K562 (cell line): ENCODE measurements around the gene BICDL1. TPM values are rescaled to one million over a fixed set of nuclear protein-coding genes. Genes with fewer than 3 reads are reported as not detected.

Experiments used
- AFF4 ChIP-seq: sonication (generic); formaldehyde crosslinking; IDR thresholded peaks from 2 replicates; pipeline ENCODE4 v1.8.0; 2023; ENCODE audit warnings: mild to moderate bottlenecking, missing genetic modification reagents
- CHD1 ChIP-seq: fragments of 200-600 bp; sonication (generic); IDR thresholded peaks from one replicate; pipeline ENCODE4 v1.6.1; 2012; ENCODE audit warnings: mild to moderate bottlenecking, moderate library complexity, low read length, inconsistent platforms
- HSF4 ChIP-seq: fragments of 250-450 bp; sonication (Bioruptor Pico); IDR thresholded peaks from 2 replicates; pipeline ENCODE4 v2.1.2; 2022; ENCODE audit warnings: mild to moderate bottlenecking, moderate library complexity, borderline replicate concordance
- MGA ChIP-seq: fragments of 450-650 bp; IDR thresholded peaks from 2 replicates; pipeline ENCODE4 v1.6.1; 2016; ENCODE audit warnings: mild to moderate bottlenecking, moderate library complexity
- PRPF4 ChIP-seq: fragments of 200-400 bp; formaldehyde crosslinking; IDR thresholded peaks from one replicate; pipeline ENCODE4 v1.6.1; 2017; ENCODE audit warnings: low read length, low read depth, mild to moderate bottlenecking; ENCODE audit not compliant: insufficient read depth, poor library complexity, severe bottlenecking
- RB1 ChIP-seq: fragments of 450-650 bp; IDR thresholded peaks from 2 replicates; pipeline ENCODE4 v1.6.1; 2017; ENCODE audit warnings: low read depth, mild to moderate bottlenecking
- TBP ChIP-seq: optimal IDR thresholded peaks from 2 replicates; pipeline ENCODE3; 2011; ENCODE audit warnings: low read depth, low read length, improper control_type of control experiment
- ZBTB43 ChIP-seq: sonication (generic); formaldehyde crosslinking; IDR thresholded peaks from 2 replicates; pipeline ENCODE4 v1.8.0; 2023; ENCODE audit warnings: mild to moderate bottlenecking, missing genetic modification reagents
- ZNF76 ChIP-seq: fragments of 250-450 bp; sonication (Bioruptor Pico); IDR thresholded peaks from 2 replicates; pipeline ENCODE4 v1.4.0; 2020; ENCODE audit warnings: mild to moderate bottlenecking, moderate library complexity, borderline replicate concordance
- polyA plus RNA-seq, 8 experiments: library from polyadenylated mRNA; depleted of rRNA in 4 of 8; stranded (reverse) in 5 of 8; unstranded in 3 of 8; fragments of >200 nt; fragmentation: Nextera tagmentation in 2 of 8; fragmentation: Illumina TruSeq in 1 of 8; extraction: Ambion mirVana in 2 of 8; extraction: Trizol in 1 of 8; gene quantifications; 2 replicates each; pipeline versions ENCODE4 v1.2.1 to v1.2.3, GENCODE V29; 2011 to 2014; ENCODE audit warnings: inconsistent platforms in 1 of 8, missing spikeins in 1 of 8
- total RNA-seq, 7 experiments: library from RNA; depleted of rRNA in 6 of 7; stranded (reverse); fragments of >200 nt in 6 of 7; fragmentation: Illumina TruSeq in 2 of 7; extraction: Trizol in 2 of 7; gene quantifications; 2 replicates each; pipeline versions ENCODE4 v1.2.1 to v1.2.3, GENCODE V29; 2011 to 2021; ENCODE audit warnings: low replicate concordance in 1 of 7

Gene BICDL1
- total and polyA plus RNA-seq, 9 of the 15 experiments (the other 6 are each of a cell fraction or from before 2014, with no cell fraction given) = 0.06 to 2.0 (median 0.58) TPM

DNA sequence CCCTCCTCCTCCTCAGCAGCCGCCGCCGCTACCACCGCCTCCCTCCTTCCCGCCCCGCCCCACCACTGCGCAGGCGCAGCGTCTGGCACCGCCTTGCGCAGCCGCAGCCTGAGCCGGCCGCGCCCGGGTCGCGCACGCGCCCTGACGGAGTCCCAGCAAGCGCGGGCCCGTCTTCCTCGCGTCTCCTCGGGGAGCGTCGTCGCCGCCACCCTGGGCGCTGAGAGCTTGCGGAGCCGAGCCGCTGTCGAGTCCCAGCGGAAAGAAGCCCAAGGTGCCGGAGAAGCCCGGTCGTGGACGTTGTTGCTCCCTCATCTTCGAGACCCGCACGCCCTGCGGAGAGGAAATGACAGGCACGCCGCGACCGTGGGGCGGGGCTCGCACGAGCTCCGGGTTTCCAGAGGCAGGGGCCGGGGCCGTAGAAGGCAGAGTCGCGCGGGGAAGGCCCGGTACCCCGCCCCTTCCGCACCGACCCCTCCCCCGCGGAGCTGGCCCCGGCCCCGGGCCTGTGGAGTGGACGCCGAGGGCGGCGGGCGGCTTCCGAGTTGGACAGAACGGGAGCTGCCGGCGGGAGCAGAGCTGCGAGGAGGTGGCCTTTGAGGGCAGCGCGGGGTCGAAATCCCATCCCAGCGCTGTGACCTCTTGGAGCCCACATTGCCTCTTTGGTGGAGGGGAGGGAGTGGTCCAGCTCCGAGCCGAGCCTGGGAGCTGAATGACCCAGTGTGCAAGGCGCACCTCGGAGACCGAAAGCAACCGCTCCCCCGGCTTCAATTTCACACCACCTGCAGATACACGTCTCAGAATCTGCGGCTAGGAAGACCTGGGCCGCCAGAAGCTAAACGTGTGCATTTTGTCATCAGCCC, 128.0 kb downstream of the BICDL1 start (continued):
- TF ChIP-seq ZBTB43 = 0 out of 2 replicates have a peak, but pooled peaks have one; percentile 39
- TF ChIP-seq AFF4 = no peak
- no peak for TF ChIP-seq PRPF4
- 0 out of 2 replicates have a peak, but pooled peaks have one; percentile 17 for TF ChIP-seq ZNF76
- no peak for TF ChIP-seq HSF4 (CRISPR knock-in tag)
- TF ChIP-seq TBP = peak; percentile 31
- TF ChIP-seq MGA = peak; percentile 92
- peak; percentile 86 for TF ChIP-seq RB1
- peak; percentile 36 for TF ChIP-seq CHD1
